Measurements from ENCODE around the gene ITPKB. TPM values are rescaled to one million over a fixed set of nuclear protein-coding genes. Genes with fewer than 3 reads are reported as not detected.

ITPKB gene
- total RNA-seq, 4 donors from 2014 or later = 22.2 to 68.6 (median 31.5) TPM

- DNase-seq (ENCODE audit: low spot score) = no peak
- no peak for TF ChIP-seq CTCF (IDR thresholded peaks at IDR 0.05)
- ATAC-seq (ENCODE audit: low FRiP score) = no peak
These were observed 32.4 kb downstream of the ITPKB start for GRCh38 chr1:226706684-226707083.

GRCh38 chr1:226704169-226704937 is 34.7 kb downstream of the ITPKB start:
- no peak for ATAC-seq (ENCODE audit: low FRiP score)
- DNase-seq (ENCODE audit: low spot score) = no peak
- no peak for TF ChIP-seq CTCF (IDR thresholded peaks at IDR 0.05)

GRCh38 chr1:226702957-226703831 is 35.9 kb downstream of the ITPKB start:
- peak; percentile 82 for ATAC-seq (ENCODE audit: low FRiP score)
- DNase-seq (ENCODE audit: low spot score) = peak; percentile 53
- no peak for TF ChIP-seq CTCF (IDR thresholded peaks at IDR 0.05)

- DNase-seq (ENCODE audit: low spot score) (no peak), ATAC-seq (ENCODE audit: low FRiP score) (no peak)
- no peak for TF ChIP-seq CTCF (IDR thresholded peaks at IDR 0.05)
These were observed 36.6 kb downstream of the ITPKB start for GRCh38 chr1:226702318-226702956.

- ATAC-seq (ENCODE audit: low FRiP score) (no peak), DNase-seq (ENCODE audit: low spot score) (no peak)
- no peak for TF ChIP-seq CTCF (IDR thresholded peaks at IDR 0.05)
These were observed 38.2 kb downstream of the ITPKB start for GRCh38 chr1:226700861-226701260.

GRCh38 chr1:226699166-226699565 is 39.9 kb downstream of the ITPKB start:
- no peak for DNase-seq (ENCODE audit: low spot score)
- ATAC-seq (ENCODE audit: low FRiP score) = no peak
- TF ChIP-seq CTCF (IDR thresholded peaks at IDR 0.05) = no peak
